ENCODE results near the gene DIP2A.

DIP2A gene

GRCh38 chr21:46532080-46532479, 73.4 kb downstream of the DIP2A start:
- no peak for DNase-seq (ENCODE audit: low read depth, low spot score)

GRCh38 chr21:46537026-46537425, 78.3 kb downstream of the DIP2A start:
- no peak for DNase-seq (ENCODE audit: low read depth, low spot score)

- DNase-seq (ENCODE audit: low read depth, low spot score), result no peak
Measured at GRCh38 chr21:46538262-46538661, 79.6 kb downstream of the DIP2A start.

GRCh38 chr21:46538851-46539666, 80.4 kb downstream of the DIP2A start:
- no peak for DNase-seq (ENCODE audit: low read depth, low spot score)

DNA sequence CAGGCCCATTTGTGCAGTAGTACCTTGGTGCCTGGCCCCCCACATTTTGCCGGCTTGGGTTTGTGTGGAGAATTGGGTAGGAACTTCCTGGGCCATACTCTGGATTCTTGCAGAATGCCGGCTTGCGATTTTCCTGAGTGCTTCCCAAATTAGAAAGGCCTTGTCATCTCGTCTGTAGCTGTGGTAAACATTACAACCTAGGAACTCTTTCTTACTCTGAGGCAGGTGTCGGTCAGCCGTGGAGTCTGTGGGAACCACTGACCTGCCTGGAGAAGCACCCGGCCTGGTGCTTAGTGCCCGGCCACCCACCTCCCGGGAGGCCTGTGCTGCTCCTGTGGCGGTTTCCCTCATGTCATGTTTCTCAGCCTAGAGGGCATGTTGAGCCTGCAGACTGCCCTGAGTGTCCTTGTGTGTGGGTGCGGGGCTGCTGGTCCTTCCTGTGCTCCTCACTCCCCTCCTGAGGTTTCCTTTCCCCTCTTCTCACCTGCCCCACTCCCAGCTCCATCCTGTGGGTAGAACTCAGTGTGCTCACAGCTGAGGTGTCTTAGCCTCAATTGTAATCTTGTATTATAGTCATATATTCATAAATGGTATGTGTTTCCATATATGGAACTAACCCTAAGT, 81.5 kb downstream of the DIP2A start:
- DNase-seq (ENCODE audit: low read depth, low spot score), result no peak

GRCh38 chr21:46542588-46543124, 84.0 kb downstream of the DIP2A start:
- DNase-seq (ENCODE audit: low read depth, low spot score), result no peak

DNA sequence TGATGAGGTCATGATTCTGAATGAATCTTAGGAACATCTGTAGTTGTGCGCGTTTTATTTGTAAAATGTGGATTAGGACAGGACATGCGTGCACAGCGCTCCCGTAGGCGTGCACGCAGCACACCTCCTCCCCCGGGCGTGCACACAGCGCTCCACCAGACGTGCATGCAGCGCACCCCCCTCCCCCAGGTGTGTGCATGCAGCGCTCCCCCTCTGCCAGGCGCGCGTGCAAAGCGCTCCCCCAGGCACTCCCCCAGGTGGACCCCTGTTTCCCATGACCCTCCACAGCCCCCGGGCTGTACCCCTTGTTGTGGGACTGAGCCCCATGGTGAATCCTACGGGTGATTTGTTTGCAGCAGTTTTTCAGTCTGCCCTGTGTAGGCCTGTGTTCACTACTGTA, 84.6 kb downstream of the DIP2A start:
- DNase-seq (ENCODE audit: low read depth, low spot score), result no peak

DNA sequence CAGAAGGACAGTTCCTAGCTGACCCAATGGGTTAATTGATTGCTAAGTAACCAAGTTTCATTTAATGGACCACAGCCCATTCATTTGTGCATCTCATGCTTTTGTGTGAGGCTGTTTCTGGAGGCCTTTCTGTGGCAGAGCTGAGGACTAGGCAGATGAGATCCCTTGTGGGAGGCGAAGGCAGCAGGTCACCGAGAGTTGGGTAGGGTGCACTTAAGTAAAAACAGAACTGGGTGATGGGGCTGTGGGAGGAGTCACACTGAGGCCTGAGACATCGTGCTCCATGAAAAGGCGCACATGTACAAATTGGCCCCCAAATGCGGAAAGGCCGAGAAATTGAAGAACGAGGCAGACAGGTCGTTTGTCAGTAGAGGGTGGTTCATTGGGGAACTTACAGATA, 85.3 kb downstream of the DIP2A start:
- no peak for DNase-seq (ENCODE audit: low read depth, low spot score)

DNA sequence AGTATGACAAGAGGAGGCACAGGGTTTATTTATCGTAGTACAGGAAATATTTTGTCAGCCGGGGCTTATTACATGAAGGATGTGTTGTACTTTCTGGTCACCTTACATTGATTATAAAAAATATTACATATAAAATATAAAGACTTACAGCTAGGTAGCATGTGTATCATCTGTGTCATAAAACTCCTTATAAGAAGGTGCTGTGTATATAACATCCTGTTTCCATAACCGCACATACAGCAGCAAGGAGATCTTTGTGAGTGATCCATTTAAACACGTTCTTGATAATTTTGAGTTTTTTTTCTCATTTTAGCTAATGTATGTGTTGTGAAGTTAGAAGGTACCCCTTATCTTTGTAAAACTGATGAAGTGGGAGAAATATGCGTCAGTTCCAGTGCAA, 86.1 kb downstream of the DIP2A start:
- no peak for DNase-seq (ENCODE audit: low read depth, low spot score)

GRCh38 chr21:46545363-46545762, 86.7 kb downstream of the DIP2A start:
- no peak for DNase-seq (ENCODE audit: low read depth, low spot score)

DNA sequence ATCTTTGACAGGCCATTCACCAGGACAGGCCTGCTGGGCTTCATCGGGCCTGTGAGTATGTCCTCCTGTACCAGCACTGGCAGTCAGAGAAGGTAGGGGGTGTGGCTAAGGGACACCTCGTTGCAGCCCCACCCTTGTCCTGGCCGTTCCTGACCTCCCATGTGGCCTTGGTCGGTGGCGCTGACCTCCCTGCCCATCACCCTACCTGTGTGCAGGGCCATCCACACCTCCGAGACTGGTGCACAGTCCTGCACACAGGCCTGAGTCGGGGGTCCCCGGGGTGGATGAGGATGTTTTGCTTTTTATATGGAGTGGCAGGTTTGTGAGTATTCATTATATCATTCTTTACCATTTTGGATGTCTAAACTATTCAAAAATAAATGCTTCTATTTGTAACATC, 87.2 kb downstream of the DIP2A start:
- no peak for DNase-seq (ENCODE audit: low read depth, low spot score)

- no peak for DNase-seq (ENCODE audit: low read depth, low spot score)
Measured at GRCh38 chr21:46546799-46547198, 88.1 kb downstream of the DIP2A start.

- DNase-seq (ENCODE audit: low read depth, low spot score), result no peak
Measured at GRCh38 chr21:46549650-46550049, 91.0 kb downstream of the DIP2A start.

GRCh38 chr21:46550116-46550941, 91.6 kb downstream of the DIP2A start:
- DNase-seq (ENCODE audit: low read depth, low spot score), result no peak

GRCh38 chr21:46551636-46552241, 93.0 kb downstream of the DIP2A start:
- peak; percentile 22 for DNase-seq (ENCODE audit: low read depth, low spot score)

DNA sequence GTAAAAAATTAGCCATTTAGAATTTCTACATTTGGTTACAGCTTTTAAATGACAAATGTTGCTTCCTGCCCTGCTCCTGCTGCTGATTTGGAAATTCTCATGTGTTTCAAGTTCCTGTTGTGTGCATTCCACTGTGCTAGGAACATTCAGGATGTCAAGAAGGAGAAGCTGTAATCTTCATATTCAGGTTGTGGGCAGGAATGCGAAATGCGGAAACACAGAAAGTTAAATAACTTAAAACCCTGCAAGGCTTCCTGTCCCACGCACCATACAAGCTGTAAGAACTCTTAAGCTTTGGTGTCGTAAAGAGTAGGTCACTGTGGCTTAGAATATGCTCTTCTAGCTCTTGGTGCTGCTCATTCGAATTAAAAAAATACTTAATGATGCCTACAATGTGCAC, 93.6 kb downstream of the DIP2A start:
- no peak for DNase-seq (ENCODE audit: low read depth, low spot score)

DNA sequence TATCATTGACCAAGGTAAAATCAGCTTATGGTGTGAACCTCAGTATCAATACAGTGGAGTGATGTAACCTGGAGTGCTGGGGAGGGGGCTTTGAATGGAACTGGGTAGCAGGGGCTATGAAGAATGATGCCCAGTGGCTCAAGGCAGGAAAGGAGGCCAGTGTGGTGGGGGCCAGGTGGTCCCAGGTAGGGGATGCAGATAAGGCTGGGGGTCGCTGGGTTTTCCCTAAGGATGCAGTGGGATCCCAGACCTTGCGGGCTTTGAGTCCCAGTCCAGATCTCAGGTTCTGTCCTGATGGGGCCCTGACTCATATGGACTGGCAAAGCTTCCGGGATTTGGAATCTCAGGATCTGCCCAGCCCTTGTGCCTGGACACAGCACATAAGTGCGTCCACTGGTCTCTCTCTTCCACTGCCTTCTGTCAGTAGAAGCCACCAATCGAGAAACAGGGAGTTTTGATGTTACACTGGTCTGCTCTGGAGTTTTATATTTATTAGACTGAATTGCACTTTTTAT, 94.2 kb downstream of the DIP2A start:
- no peak for DNase-seq (ENCODE audit: low read depth, low spot score)

GRCh38 chr21:46553993-46554392, 95.3 kb downstream of the DIP2A start:
- no peak for DNase-seq (ENCODE audit: low read depth, low spot score)

- DNase-seq (ENCODE audit: low read depth, low spot score), result no peak
Measured at GRCh38 chr21:46554431-46555224, 95.9 kb downstream of the DIP2A start.

DNA sequence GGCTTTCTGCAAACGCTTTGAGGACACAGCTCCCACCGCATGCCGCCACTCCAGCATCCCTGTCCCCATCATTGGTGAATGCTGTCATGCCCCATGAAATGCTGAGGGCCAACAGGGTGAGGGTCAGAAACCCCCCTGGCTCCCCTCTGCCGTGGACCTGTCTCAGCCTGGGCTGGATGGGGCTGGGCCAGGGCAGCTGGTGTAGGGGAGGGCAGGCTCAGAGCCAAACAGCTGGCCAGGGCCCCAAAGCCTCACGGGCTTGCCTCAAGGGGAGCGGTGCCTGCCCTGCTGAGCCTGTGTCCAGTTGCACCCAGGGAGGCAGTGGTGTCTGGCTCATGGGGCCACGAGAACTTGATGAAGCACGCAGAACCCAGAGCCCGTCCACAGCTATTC, 96.5 kb downstream of the DIP2A start:
- DNase-seq (ENCODE audit: low read depth, low spot score), result no peak

GRCh38 chr21:46555678-46556077, 97.0 kb downstream of the DIP2A start:
- no peak for DNase-seq (ENCODE audit: low read depth, low spot score)
